T-helper 2 cell treated with Interferon-gamma antibody and Interleukin-4, amounts not matched to agents 100 ng/mL and 5 ng/mL, for 36 hours (primary cell): ENCODE data around the gene PPP6R1. TPM values are rescaled to one million over a fixed set of nuclear protein-coding genes. Genes with fewer than 3 reads are reported as not detected.

ENCODE experiments used
- intact Hi-C: fragments of 100-400 bp; cut with micrococcal nuclease; formaldehyde crosslinking; loops from one replicate; pipeline ENCODE4 v1.15.1; 2023
- total RNA-seq: library from RNA; stranded (reverse); gene quantifications from 2 replicates; pipeline ENCODE4 v1.2.3, GENCODE V29; 2022

PPP6R1 gene
- total RNA-seq, 1 donor from 2014 or later = 218 TPM

DNA sequence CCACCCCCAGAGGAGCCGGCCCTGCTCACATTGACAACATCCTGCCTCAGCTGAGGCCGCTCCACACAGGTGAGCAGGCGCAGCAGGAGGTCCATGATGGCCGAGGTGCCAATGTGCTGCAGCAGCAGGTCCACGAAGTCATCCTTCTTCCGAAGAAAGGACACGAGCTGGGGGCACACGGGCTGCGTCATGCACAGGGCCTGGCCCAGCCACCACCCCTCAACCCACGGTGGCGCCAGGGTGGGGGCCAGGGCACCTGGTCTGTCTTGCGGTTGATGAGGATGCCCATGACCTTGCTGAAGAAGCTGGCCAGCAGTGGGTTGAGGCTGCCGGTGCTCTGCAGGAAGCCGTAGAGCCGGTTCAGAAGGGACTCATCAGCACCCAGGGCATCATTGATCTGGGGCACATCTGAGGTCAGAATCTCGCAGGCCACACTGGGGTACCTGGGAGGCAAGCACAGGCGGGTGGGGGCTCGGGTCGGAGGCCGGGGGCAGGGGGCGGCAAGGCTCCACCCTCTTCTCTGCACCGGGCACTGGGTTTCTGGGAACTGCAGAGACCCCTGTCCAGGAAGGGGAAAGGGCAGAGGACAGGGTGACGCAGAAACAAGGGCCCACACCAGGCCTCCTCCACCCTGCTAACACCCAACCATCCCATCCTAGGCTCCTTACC, 13.4 kb downstream of the PPP6R1 start:
- intact Hi-C loops = no loop called here

DNA sequence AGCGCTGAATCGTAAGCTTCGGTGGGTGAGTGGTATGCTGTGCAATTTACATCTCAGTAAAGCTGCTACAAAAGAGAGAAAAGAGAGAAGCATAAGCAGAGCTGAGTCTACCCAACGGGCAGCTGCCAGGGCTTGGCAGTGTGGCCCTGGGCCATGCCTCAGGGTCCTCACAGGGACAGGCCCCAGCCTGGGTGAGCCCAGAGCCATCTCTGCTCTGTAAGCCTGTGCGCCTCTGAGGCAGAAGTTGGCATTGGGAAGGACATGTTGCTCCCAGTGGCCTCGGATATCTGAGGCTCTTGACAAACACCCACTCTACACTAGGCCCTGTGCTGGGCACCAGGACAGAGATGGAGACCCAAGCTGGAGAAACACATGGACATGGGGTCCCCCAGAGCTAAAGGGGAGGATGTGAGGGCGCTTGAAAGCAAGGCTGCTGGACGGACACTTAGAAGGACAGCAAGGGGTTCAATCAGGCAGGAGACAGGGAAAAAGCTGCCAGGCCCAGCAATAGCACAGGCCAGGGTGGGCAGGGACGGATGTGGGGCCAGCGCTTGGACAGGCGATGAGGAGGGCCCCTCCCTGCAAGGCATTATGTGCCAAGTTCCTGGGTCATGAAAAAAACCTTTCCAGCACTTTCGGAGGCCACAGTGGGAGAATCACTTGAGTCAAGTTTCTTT, 14.7 kb downstream of the PPP6R1 start:
- intact Hi-C loops = no loop called here

DNA sequence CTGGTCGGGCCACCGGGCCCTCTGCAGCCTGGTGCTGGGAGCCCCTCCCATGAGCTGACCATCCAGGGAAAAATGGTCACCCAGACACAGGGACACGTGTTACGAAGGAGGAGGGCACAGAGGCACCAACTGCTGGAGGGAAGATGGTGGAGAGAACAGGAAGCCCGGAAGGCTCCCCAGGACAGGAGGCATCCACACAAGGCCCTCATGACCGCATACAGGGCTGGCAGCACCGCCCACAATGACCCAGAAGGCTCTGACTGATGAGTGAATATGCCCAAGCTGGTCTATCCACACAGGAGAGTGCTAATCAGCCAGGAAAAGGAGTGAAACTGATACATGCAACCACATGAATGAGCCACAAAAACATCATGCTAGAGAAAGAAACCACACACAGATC, 16.3 kb downstream of the PPP6R1 start:
- intact Hi-C loops = no loop called here

DNA sequence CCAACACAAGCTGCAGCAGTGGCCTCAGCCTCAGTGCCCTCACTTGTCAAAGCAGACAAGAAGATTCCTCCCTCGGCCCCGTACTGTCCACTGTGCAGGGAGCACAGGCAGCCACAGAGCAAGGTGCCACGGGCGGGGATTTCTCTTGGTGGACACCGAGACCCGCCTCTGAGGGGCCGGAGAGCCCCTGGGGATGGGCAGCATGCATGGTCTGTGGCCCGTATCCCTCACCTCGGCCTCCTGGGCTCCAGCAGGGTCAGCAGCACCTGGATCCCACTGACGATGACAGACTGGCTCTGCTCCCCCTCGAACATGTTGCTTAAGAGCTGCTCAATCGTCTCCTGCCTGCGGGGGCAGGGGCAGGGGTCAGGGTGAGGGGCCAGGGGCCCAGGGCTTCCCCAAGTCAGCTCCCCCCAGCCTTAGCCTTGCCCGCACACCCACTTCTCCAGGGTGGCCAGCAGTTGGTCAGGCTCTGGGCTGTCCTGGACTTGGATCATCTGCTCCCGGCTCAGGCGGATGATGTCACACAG, 16.8 kb downstream of the PPP6R1 start:
- intact Hi-C loops = no loop called here

DNA sequence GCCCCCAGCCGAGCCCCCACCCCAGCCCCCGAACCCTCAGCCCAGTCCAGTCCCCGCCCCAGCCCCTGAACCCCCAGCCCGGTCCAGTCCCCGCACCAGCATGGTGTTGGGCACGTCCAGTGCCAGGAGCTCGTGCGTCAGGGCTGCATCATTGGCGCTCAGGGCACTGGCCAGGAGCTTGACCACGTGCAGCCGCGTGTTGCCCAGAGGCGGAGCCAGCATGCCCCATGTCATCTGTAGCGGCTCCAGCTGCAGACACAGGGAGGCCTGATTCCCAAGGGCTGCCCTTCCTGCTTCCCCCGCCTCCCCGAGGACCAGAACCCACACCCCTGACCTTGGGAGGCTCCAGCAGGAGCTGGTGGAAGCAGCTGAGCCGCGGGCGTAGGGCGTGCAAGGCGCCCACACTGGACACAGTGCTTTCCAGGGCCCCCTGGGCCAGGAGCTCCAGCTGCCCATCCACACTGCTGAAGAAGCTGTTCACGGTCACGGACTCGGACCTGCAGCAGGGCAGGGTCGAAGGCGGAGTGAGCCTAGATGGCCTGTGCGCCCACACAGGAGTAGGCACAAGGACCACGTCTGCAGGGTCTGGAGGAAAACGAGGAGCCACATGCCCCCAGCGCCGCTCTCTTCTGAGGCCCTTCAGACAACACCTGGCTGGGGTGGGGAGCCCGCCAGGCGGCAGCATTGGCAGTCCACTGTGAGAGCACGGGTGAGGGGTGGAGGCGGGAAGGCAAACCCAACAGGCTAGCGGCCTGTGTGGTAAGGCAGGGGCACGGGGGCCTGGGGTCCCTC, 17.5 kb downstream of the PPP6R1 start:
- intact Hi-C loops = no loop called here

DNA sequence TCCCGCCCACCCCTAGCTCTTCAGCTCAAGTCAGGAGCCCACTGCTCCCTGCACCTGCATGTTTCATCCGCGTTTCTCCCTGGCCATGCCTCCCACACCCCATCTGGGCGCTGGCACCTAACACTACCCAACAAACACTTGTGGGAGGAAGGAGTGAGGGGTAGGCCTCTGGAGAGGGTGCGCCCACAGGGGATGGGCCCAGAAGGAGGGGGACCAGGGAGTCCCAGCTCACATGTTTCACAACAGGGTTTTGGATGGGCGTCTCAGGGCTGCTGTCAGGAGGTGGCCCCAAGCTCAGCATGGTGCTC, 18.1 kb downstream of the PPP6R1 start:
- intact Hi-C loops = no loop called here

DNA sequence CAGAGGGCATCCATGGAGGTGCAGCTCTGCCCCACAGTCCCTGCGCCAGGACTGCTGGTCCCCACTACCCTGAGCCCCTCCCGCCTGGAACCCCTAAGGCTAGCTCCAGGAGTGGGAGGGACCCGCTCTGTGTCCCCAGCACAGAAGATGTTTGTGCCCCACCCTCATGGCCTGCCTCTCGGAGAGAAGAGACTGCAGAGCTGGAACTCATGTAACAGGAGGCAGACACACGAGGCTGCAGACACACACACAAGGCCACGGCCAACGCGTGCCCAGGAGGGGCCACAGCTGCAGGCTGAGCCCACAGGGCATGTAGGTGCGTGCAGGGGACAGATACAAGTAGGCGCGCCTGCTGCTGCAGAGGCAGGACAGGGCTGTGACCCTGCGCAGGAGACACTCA, 19.8 kb downstream of the PPP6R1 start:
- intact Hi-C loops = no loop called here

DNA sequence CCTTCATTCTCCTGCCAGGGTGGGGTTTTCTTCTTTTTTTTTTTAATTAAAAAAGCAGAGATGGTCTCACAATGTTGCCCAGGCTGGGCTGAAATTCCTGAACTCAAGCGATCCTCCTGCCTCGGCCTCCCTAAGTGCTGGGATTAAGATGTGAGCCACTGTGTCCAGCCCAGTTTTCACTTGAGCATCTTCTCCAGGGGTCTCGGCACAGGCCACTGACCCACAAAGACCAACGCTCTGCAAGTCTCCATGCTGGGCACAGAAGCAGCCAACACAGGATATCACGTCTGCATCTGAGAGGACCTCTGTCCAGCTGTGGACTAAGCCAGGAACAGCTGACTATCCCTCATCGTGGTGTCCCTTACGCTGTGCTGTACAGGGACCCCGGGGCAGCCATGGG, 20.8 kb downstream of the PPP6R1 start:
- intact Hi-C loops = no loop called here

DNA sequence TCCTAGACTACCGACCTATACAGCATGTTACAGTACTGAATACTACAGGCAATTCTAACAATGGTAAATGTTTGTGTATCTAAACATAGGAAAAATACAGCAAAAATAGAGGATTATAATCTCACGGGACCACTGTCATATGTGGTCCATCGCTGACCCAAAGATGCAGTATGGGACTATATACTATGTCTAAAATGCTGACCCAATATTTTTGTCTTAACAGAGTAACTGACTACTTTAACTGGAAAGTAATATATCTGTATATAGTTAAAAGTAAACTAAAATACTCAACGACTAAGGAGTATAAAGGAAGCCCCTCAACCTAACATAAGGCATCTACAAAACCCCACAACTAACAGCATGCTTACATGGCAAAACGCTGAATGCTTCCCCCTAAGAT, 25.8 kb downstream of the PPP6R1 start:
- intact Hi-C loops = no loop called here

DNA sequence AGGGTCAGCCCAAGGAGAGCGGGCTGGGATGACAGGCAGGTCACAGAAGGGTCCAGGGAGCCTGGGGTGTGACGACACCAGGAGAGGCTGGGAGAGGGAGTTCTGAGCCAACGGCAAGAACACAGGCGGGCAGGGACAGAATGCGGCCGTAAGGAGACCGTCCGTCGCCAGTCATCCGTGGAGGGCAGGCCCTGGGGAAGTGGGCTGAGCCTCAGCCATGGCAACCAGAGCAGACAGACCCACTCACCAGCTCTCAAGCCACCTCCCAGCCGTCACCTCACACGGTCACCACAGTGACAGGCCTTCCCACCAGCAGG, 26.6 kb downstream of the PPP6R1 start:
- intact Hi-C loops = no loop called here

DNA sequence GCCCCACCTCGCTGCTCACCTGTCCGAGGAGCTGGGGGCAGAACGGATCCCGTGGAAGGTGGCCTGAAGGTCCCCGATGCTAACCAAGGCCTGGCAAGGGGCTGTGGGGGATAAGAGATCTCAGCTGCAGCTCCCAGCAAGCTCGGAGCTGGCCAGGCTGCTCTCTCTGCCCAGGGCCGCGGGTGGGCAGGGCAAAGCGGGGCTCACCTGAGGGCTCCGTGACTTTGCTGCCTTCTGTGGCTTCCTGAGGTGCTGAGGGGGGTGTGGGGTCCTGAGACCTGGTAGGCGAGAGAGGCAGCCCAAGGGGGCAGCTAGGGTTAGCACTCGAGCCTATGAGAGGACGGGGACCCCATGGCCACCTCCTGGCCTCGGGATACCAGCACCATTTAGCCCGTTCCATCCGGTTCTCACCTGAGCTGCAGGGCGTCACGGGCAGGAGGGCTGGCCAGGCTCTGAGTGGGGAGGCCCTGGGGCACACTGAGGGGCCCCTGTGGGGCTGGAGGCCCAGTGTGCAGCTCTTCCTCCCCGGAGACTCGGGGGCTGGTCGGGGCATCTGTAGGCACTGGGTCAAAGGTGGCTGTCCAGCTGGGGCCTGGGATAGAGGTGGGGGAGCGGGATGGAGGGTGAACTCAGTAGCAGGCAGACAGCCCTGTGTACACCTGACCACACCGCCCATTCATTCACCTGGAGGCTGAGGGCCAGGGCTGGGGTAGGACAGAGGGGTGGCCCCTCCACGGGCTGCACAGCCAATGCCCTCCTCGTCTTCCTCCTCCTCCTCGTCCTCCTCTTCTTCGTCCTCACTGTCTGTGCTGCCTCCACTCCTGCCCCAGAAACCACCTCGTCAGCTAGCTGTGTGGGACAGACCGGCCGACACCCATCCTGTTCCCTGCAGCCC, 27.2 kb downstream of the PPP6R1 start:
- intact Hi-C loops = no loop called here

DNA sequence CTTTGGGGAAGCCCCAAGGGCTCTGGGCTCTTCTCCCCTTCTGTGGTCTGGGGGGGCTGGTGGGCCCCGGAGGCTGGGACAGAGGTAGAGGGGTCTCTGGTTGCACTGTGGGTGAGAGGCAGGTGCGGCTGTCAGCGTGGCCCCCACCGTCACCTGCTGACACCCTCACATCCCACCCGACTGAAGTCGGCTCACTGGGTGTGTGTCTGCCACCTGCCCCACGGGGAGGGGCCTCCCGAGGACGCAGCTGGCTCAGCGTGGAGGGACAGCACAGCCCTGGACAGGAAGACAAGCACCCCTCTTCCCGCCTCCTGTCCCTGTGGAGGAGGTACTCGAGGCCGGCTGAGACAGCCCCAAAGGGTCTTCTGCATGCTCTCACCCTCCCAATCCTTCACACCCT, 28.0 kb downstream of the PPP6R1 start:
- intact Hi-C loops = no loop called here

DNA sequence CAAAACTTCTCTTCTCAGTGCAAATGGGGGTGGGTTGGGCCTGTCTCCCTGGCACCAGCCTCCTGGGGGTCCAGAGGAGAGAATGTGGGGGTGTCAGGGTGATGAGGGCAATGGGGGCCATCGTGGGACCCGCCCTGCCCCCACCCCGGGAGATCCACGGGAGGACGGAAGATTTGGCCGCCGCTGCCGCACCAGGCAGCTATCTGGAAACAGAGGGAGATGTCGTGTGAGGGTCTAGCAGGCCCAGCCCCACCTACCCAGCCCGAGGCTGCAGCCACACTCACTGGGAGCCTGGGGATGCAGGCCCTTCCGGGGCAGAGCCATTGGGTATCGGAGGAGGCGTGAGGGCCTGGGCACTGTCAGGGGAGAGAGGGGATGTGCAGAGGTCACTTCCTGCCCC, 28.5 kb downstream of the PPP6R1 start:
- intact Hi-C loops = no loop called here

DNA sequence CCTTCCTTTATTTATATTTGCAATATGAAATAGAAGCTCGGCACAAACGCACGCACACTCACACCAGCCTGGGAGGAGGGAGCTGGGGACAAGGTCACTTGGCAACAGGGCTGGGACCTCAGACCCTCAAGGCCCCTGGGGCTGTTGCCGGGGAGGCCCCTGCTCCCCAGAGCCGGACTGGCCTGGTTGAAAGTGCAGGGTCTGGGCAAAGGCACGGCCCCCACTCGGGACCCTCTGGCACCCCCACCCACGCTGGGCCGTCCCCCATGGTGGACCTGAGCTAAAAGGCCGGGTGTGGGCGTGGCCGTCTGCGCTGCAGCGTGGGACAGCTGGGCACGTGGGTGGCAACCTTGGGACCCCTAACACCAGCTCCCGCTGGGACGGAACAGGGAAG, 29.0 kb downstream of the PPP6R1 start:
- intact Hi-C loops = no loop called here

DNA sequence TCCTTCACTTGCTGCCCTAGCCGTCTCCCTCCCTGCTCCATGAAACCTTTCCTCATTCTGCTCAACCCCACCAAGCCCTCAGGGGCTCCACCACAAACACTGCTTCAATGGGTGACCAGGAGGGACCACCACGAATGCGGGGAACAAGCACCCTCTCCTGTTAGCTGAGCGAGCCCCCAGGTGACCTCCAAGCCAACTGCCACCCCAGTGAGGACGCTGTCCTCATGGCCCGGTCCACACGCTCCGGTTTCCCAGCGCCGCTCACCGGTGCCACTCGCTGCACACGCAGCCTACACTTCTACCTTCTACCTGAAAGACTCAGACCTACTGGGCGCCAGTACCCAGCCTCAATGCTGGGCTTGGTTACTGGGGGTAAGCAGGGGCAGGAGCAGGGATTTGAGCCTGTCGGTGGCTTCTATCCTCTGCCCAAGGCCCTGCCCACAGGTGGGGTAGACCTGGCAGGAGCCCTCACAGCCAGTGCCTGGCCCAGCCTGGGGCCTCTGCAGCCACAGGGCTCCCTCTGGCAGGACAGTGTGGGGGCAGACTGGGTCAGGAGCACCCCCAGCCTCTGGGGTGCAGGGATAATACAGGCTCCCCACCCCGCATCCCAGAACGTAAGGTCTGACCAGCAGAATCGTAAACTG, 29.6 kb downstream of the PPP6R1 start:
- intact Hi-C loops = no loop called here

DNA sequence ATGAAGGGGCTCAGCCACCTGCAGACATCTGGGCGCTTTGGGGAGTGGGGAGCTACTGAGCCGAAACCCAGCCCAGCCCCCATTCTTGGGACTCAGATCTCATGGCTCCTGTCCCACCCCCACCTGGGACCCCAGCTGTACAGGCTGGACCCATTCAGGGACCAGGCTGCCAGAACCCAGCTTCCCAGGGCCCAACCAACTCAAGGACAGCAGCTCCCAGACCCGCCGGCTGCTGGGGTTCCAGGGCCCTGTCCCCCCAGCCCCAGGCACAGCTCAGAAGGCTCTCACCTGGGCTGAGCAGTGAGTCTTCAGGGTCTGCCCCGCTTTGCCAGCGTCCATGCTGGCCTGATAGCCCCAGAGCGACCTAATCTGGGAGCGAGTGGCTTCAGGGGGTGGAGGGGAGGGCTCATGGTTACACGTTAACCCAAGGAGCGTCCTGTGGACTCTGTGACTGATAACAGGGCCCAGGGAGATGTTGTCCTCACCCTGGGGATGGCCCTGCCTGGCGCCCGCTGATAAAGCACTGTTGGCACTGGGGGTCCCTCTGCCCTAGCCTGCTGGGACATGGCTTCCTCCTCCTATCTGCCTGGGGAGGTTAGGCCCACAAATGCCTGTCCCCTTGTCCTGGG, 30.3 kb downstream of the PPP6R1 start, which contains the start of gene TMEM86B:
TSS of gene TMEM86B (minus strand) at position 361 of the 629 bp plus-strand sequence. CDS start at position 339, 22 bp downstream.
- intact Hi-C loops = no loop called here

DNA sequence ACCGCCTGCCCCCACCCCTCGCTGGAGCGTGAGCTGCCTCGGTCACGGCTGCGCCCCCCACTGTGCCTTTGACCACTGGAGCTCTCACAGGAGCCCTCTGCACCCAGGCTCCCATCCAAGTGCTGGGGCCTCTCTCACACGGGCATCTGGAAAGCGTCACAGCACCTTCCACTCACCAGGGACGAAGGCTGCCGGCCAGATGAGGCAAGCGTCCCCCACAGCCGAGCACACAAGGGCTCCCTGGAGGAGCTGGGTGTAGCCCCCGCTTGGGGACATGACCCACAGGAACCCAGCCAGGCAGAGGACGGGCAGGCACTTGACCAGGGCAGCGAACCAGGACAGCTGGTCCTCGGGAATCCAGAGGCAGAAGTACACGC, 30.8 kb downstream of the PPP6R1 start:
- intact Hi-C loops = no loop called here

DNA sequence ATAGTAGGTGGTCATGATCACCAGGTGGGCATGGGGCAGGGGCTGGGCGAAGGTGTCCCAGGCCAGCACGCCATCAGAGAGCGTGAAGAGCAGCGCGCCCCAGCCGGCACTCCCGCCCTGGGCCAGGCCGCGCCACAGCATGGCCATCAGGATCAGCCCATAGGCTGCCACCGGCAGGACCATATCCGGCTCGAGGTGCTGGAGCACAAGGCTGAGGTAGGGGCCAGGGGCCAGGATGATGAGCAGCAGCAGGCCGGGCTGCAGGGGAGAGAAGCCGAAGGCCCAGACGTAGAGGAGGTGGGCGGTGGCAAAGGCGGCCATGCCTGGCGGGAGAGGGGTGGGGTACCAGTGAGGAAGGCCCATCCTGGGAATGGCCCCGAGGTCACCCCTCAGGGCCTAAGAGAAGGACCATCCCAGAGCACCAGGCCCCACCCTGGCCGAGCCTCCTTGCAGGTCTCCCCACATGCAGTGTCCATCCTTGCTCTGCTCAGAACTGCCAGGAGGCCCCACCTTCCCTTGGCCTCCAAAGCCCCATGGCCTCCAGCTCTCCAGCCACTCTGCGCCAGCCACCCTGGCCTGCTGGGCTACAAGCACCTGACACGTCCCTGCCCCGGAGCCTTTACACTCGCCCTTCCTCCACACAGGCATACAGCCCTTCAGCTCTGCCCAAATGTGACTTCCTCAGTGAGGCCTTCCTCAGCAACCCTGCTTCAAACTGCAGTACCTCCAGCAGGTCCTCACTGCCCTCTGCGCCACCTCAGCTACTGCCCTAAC, 31.4 kb downstream of the PPP6R1 start:
- intact Hi-C loops = no loop called here

DNA sequence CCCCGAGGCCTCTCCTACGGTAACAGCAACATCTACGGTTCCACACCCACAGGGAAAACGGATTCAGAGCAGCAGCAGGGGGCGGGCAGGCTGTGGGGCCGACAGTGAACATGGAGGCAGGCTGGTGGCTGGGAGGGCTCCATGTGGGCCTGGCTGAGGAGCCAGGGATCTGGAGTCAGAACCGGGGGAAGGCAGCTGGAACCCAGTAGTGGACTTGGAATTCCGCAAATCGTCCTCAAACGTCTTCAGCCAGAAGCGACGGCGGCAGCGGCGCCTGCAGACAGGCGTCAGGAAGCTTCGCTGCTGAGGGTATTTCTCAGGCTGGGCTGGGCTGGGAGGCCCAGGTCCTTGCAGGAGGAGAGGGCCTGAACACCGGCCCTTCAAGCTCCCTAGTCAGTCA, 32.0 kb downstream of the PPP6R1 start:
- intact Hi-C loops = no loop called here

DNA sequence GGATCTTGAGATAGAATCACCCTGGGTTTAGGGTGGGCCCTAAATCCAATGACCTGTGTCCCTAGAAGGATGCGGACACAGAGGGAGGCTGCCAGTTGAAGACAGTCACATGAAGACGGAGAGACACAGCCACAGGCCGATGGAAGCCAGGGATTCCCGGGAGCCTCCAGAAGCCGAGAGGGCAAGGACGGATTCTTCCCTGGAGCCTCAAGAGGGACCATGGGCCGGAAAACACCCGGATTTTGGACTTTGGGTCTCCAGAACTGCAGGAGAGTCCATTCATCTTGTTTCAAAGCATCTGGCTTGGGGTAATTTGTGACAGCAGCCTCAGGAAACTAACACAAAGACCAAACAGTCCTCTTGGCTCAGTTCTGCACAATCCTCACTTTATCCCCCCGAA, 32.5 kb downstream of the PPP6R1 start:
- intact Hi-C loops = no loop called here
